Stimulated activated naive B cell treated with anti-CD40 and anti-IgM and Interleukin-4, amounts not matched to agents 10 μg/mL and 1 μg/mL and 100 μg/mL, for 72 hours (primary cell): ENCODE results near the gene NXPH1.

ENCODE experiments used
- ATAC-seq, 2 donors: fragments of 150-1000 bp; cut with Tn5 transposase; replicated peaks; 2 replicates each; pipeline ENCODE4 v1.10.0; 2021; ENCODE audit warnings: moderate library complexity in 1 of 2
- DNase-seq: peaks from one replicate; pipeline ENCODE4 v3.0.0; 2021
- H3K27ac Mint-ChIP-seq: one replicate; pipeline ENCODE4 v1.8.0; 2022; ENCODE audit warnings: mild to moderate bottlenecking, mixed read lengths
- H3K27me3 Mint-ChIP-seq, 2 donors: one replicate each; pipeline ENCODE4 v1.8.0; 2022; ENCODE audit warnings: mixed read lengths in 2 of 2
- H3K36me3 Mint-ChIP-seq, 2 donors: one replicate each; pipeline ENCODE4 v1.8.0; 2022; ENCODE audit warnings: mixed read lengths in 2 of 2, mild to moderate bottlenecking in 1 of 2
- H3K4me1 Mint-ChIP-seq, 2 donors: one replicate each; pipeline ENCODE4 v1.8.0; 2022; ENCODE audit warnings: mixed read lengths in 2 of 2, mild to moderate bottlenecking in 1 of 2
- H3K4me3 Mint-ChIP-seq, 2 donors: one replicate each; pipeline ENCODE4 v1.8.0; 2022; ENCODE audit warnings: mild to moderate bottlenecking in 2 of 2, mixed read lengths in 2 of 2, moderate library complexity in 1 of 2
- H3K9me3 Mint-ChIP-seq, 2 donors: one replicate each; pipeline ENCODE4 v1.8.0; 2022; ENCODE audit warnings: mixed read lengths in 2 of 2, mild to moderate bottlenecking in 1 of 2

NXPH1 gene

DNA sequence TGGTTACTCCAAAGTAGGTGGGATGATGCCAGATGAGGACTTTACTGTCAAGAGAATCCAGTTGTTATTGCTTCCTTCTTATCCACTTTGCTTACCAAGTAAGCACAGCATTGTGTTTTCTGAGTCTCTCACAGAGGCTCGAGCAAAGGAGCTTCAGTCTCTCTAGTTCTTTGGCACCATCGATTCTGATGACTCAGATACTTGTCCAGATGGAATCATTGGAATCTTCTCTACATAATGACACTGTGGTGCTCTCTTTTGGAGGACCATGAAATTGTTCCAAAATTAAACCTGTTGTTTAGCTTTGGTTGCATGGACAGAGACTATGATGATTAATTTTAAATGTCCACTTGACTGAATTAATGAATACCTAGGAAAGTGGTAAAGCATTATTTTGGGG is 132.6 kb downstream of the NXPH1 start:
- Mint-ChIP-seq H3K4me3 (no peak overlapping the region), H3K27ac (no peak overlapping the region)
- no peak for ATAC-seq

DNA sequence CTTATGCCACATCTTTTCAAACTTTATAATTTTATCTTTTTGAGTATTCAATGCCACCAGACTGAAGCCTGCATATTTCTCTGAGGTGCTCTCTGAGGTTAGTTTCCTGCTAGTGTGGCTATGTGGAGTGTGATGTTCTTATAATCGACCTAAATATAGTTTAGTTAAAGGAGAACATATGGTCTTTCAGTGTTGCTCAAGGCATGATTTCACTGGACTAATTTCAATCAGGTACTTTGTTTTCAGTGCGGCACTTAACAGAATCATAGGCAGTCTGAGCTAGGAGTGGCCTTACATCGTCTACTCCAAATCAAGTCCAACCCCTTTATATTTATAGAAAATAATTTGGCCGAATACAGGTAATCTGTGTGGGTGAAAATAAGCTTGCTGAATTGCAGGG is 134.2 kb downstream of the NXPH1 start:
- Mint-ChIP-seq H3K4me3 (no peak overlapping the region), H3K9me3 (no peaks in the 10 kb centered on the region), H3K36me3 (no peaks in the 10 kb centered on the region), H3K27ac (no peak overlapping the region), H3K4me1 (no peaks in the 10 kb centered on the region), H3K27me3 (no peaks in the 10 kb centered on the region)
- no peak for DNase-seq
- ATAC-seq = no peak

More for the DNA sequence above, 132.6 kb downstream of the NXPH1 start:
- DNase-seq = no peak
- no peaks in the 10 kb centered on the region for H3K27me3 Mint-ChIP-seq
- no peaks in the 10 kb centered on the region for H3K9me3 Mint-ChIP-seq
- no peaks in the 10 kb centered on the region for H3K36me3 Mint-ChIP-seq
- H3K4me1 Mint-ChIP-seq = no peaks in the 10 kb centered on the region

DNA sequence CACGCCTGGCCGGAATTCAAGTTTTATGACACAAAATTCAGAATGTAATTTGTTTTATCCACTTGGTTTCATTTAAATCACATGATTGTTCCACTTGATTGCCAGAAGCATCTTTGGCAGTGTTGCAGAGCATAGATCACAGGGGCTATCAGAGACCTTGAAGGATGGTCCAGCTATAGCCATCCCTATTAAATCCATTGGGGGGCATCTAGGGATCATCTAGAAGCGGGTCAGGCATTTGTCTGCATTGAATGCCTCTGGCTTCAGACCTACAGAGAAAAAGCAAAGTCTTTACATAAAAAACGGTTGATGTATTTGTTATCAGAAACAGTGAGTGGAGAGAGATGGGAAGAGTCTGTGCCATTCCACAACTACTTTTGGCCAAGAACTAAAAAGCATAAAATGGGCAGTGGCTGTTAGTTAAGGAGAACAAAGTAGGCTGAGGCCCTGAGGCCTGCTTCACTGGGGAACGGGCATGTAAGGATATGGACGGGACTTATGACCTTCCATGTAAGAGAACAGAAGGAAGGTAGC is 146.3 kb downstream of the NXPH1 start:
- Mint-ChIP-seq H3K9me3 (peaks cover 2 to 3% of the 10 kb centered on the region in 2 donors), H3K27me3 (no peaks in the 10 kb centered on the region), H3K27ac (no peak overlapping the region), H3K4me3 (no peak overlapping the region), H3K36me3 (no peaks in the 10 kb centered on the region), H3K4me1 (no peaks in the 10 kb centered on the region)
- DNase-seq (no peak), ATAC-seq (no peak)

GRCh38 chr7:8581842-8582241 is 148.4 kb downstream of the NXPH1 start:
- no peak overlapping the region for H3K4me3 Mint-ChIP-seq
- no peaks in the 10 kb centered on the region for H3K27me3 Mint-ChIP-seq
- ATAC-seq = no peak
- no peaks in the 10 kb centered on the region for H3K36me3 Mint-ChIP-seq
- DNase-seq = no peak
- peaks cover 0 to 2% of the 10 kb centered on the region in 2 donors for H3K9me3 Mint-ChIP-seq
- H3K4me1 Mint-ChIP-seq = no peaks in the 10 kb centered on the region
- H3K27ac Mint-ChIP-seq = no peak overlapping the region

DNA sequence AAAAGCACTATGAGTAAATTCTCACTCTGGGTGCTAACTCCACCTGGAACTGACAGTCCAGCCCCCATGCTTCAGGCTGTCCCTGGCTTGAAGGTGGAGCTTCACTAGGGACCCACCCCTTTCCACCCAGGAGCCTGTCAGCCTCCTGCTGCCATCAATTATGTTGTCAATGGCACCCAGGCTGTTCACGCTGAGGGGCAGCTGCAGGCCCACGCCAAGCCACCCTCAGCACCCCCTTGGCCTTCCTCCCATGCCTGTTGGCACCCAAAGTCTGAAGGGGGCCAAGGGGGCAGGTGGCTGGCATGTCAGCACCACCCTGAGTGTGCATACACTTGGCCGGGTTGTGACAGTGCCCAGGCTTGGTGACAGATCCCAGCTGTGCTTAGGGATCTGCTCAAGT is 149.3 kb downstream of the NXPH1 start:
- Mint-ChIP-seq H3K9me3 (peaks cover 0 to 2% of the 10 kb centered on the region in 2 donors), H3K4me1 (no peaks in the 10 kb centered on the region), H3K27ac (no peak overlapping the region), H3K27me3 (no peaks in the 10 kb centered on the region), H3K36me3 (no peaks in the 10 kb centered on the region), H3K4me3 (no peak overlapping the region)
- no peak for ATAC-seq
- DNase-seq = no peak

DNA sequence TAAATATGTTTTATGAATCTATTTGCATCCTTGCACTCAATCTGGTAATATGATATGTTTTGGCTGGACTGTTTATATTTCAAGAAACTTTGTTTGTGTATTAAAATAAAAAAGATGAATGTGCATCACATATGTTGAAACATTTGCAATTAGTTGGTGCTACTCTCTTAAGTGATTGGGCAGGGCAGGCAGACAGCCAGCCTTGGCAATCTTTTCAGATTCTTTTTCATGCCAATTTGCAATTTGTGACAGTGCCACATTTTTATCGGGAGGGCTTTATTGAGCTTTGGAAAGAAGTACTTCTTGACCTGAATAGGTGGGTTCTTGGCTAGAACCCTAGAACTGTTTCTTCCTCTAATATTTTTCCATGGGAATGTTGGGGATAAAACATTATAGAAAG is 152.2 kb downstream of the NXPH1 start:
- H3K27ac Mint-ChIP-seq = no peak overlapping the region
- DNase-seq = no peak
- no peaks in the 10 kb centered on the region for H3K27me3 Mint-ChIP-seq
- H3K36me3 Mint-ChIP-seq = no peaks in the 10 kb centered on the region
- H3K4me3 Mint-ChIP-seq = no peak overlapping the region
- ATAC-seq = no peak
- no peaks in the 10 kb centered on the region for H3K4me1 Mint-ChIP-seq
- H3K9me3 Mint-ChIP-seq = peaks cover 0 to 6% of the 10 kb centered on the region in 2 donors

DNA sequence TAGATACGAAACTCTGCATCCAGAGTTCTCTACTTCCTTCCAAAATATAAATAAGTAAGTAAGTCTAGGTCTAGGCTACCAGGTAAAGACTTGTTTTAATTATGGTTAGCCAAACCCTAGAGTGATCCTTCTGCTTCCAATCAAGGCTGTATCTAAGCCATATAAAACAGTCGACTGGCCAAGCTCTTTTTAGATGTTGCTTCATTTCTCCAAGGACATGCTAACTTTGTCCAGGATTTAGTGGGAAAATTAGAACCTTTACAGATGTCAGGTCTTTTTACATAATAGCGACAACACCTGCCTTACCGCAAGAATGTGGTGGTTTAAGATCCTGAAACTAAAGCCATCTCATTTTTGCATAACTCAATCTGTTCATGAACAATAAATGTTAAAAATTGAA is 156.8 kb downstream of the NXPH1 start:
- Mint-ChIP-seq H3K36me3 (no peaks in the 10 kb centered on the region), H3K4me1 (no peaks in the 10 kb centered on the region), H3K4me3 (no peak overlapping the region), H3K9me3 (peaks cover 0 to 11% of the 10 kb centered on the region in 2 donors), H3K27me3 (no peaks in the 10 kb centered on the region), H3K27ac (no peak overlapping the region)
- no peak for ATAC-seq
- DNase-seq = no peak

GRCh38 chr7:8590791-8591190 is 157.4 kb downstream of the NXPH1 start:
- no peak for ATAC-seq
- Mint-ChIP-seq H3K4me3 (no peak overlapping the region), H3K4me1 (no peaks in the 10 kb centered on the region), H3K9me3 (peaks cover 0 to 11% of the 10 kb centered on the region in 2 donors), H3K27me3 (no peaks in the 10 kb centered on the region), H3K27ac (no peak overlapping the region), H3K36me3 (no peaks in the 10 kb centered on the region)
- DNase-seq = no peak

DNA sequence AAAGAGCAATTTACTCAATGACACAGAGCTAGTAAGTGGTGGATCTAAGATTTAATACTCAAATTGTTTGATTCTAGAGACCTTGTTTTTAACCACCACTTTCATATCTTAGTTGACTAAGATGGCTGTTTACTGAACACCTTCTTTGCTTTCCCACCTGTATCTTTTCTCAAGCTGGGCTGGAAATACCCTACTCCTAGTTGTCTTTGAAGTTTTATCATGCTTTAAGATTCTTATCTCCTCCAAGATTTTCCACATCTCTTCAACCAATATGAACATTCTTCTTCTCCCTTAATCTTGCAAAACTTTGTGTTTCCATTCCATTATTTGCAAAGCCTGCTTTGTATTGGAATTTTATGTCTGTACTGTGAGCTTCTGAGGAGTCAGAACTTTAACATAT is 157.9 kb downstream of the NXPH1 start:
- ATAC-seq (no peak), DNase-seq (no peak)
- no peaks in the 10 kb centered on the region for H3K4me1 Mint-ChIP-seq
- no peak overlapping the region for H3K27ac Mint-ChIP-seq
- no peaks in the 10 kb centered on the region for H3K27me3 Mint-ChIP-seq
- H3K9me3 Mint-ChIP-seq = peaks cover 0 to 11% of the 10 kb centered on the region in 2 donors
- H3K4me3 Mint-ChIP-seq = no peak overlapping the region
- no peaks in the 10 kb centered on the region for H3K36me3 Mint-ChIP-seq

- no peaks in the 10 kb centered on the region for H3K36me3 Mint-ChIP-seq
- H3K27me3 Mint-ChIP-seq = no peaks in the 10 kb centered on the region
- no peaks in the 10 kb centered on the region for H3K4me1 Mint-ChIP-seq
- H3K27ac Mint-ChIP-seq = no peak overlapping the region
- no peak overlapping the region for H3K4me3 Mint-ChIP-seq
- no peak for ATAC-seq
- peaks cover 0 to 11% of the 10 kb centered on the region in 2 donors for H3K9me3 Mint-ChIP-seq
- no peak for DNase-seq
Observed at GRCh38 chr7:8592167-8592566, 158.8 kb downstream of the NXPH1 start.

DNA sequence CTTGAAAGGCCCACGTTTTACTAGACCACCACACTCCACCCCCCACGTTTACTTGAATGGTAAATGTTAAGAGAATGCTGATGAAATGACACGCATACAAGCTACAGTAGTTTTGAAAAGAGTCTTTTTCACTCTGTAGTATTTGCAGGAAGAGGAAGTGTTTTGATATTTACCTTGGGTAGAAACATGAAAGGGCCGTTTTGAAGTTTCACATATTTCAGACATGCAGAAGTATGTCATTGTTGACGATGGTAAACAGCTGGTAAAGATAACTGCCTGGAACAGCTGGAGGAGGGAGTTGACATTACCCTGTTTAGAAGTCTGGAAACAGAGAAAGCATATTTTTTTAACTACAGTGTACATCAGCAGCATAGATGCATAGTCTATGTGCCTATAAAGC is 160.7 kb downstream of the NXPH1 start:
- Mint-ChIP-seq H3K36me3 (no peaks in the 10 kb centered on the region), H3K4me1 (no peaks in the 10 kb centered on the region), H3K9me3 (peaks cover 0 to 9% of the 10 kb centered on the region in 2 donors), H3K27me3 (no peaks in the 10 kb centered on the region), H3K27ac (no peak overlapping the region), H3K4me3 (no peak overlapping the region)
- ATAC-seq (no peak), DNase-seq (no peak)

- Mint-ChIP-seq H3K4me3 (no peak overlapping the region), H3K36me3 (no peaks in the 10 kb centered on the region), H3K27ac (no peak overlapping the region), H3K4me1 (no peaks in the 10 kb centered on the region), H3K27me3 (no peaks in the 10 kb centered on the region), H3K9me3 (peaks cover 0 to 7% of the 10 kb centered on the region in 2 donors)
- no peak for ATAC-seq
- no peak for DNase-seq
Observed at GRCh38 chr7:8597565-8597964, 164.2 kb downstream of the NXPH1 start.

DNA sequence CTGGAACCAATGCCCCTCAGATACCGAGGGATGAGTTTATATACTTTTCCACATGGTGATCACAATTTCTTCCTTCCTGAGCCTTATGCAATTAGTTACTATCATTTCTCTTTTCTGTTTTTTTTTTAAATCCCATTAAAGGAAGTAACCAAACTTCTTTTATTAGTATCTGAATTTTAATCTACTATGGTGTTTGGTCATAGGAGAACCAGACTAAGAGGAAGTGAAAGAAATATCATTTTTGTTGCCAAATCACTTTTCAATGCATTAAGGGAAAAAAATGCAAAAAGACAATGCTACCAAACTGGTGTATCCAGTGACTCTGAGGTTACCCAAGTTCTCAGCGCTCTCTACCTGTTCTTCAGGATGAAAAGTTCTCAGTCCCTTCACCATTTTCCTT is 167.7 kb downstream of the NXPH1 start:
- Mint-ChIP-seq H3K27me3 (peaks cover 0 to 4% of the 10 kb centered on the region in 2 donors), H3K4me1 (no peaks in the 10 kb centered on the region), H3K27ac (no peak overlapping the region), H3K9me3 (peaks cover 0 to 3% of the 10 kb centered on the region in 2 donors), H3K36me3 (no peaks in the 10 kb centered on the region), H3K4me3 (no peak overlapping the region)
- DNase-seq = no peak
- ATAC-seq = no peak

- Mint-ChIP-seq H3K36me3 (no peaks in the 10 kb centered on the region), H3K4me1 (no peaks in the 10 kb centered on the region), H3K9me3 (no peaks in the 10 kb centered on the region), H3K4me3 (no peak overlapping the region), H3K27ac (no peak overlapping the region), H3K27me3 (peaks cover 0 to 4% of the 10 kb centered on the region in 2 donors)
- DNase-seq = no peak
- no peak for ATAC-seq
Observed at GRCh38 chr7:8605221-8605620, 171.8 kb downstream of the NXPH1 start.

DNA sequence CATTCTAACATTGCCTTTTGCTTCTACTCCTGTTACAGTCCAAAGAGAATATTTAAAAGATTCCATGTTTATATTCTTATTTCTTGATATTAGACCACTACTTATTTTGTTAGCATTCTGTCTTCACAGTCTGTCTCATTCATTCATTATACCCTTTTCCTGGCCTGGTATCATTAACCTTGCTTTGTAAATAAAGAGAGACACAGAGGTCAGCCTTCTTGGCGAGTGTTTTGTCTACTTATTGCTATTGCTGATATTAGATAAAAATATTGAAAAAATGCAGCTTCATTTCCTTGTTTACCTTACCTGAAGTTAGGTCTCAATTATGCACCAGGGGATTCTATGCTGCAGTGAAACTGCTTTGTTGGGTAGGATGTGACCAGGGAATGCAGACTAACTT is 179.2 kb downstream of the NXPH1 start:
- Mint-ChIP-seq H3K36me3 (no peaks in the 10 kb centered on the region), H3K9me3 (peaks cover 0 to 3% of the 10 kb centered on the region in 2 donors), H3K4me1 (no peaks in the 10 kb centered on the region), H3K27ac (no peak overlapping the region), H3K27me3 (no peaks in the 10 kb centered on the region), H3K4me3 (no peak overlapping the region)
- DNase-seq (no peak), ATAC-seq (no peak)

- Mint-ChIP-seq H3K27me3 (no peaks in the 10 kb centered on the region), H3K4me3 (no peak overlapping the region), H3K36me3 (no peaks in the 10 kb centered on the region), H3K27ac (no peak overlapping the region), H3K4me1 (no peaks in the 10 kb centered on the region), H3K9me3 (peaks cover 0 to 3% of the 10 kb centered on the region in 2 donors)
- ATAC-seq = no peak
- DNase-seq = no peak
Observed at GRCh38 chr7:8613191-8613590, 179.8 kb downstream of the NXPH1 start.
